ENCODE data around the gene SPATS2L.

DNA sequence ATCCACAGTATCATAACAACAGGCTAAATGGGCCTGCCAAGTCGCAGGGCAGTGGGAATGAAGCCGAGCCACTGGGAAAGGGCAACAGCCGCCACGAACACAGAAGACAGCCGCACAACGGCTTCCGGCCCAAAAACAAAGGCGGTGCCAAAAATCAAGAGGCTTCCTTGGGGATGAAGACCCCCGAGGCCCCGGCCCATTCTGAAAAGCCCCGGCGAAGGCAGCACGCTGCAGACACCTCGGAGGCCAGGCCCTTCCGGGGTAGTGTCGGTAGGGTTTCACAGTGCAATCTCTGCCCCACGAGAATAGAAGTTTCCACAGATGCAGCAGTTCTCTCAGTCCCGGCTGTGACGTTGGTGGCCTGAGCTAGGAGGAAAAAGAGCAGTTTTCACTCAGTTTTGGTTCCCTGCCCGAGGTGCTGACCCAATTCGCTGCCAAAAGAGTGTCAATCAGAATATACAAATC is 171.2 kb downstream of the SPATS2L start:
- TF ChIP-seq EZH2phosphoT487 (IDR thresholded peaks at IDR 0.05; ENCODE audit: borderline replicate concordance, low read length) = no peak
- TF ChIP-seq, protein P1, sequence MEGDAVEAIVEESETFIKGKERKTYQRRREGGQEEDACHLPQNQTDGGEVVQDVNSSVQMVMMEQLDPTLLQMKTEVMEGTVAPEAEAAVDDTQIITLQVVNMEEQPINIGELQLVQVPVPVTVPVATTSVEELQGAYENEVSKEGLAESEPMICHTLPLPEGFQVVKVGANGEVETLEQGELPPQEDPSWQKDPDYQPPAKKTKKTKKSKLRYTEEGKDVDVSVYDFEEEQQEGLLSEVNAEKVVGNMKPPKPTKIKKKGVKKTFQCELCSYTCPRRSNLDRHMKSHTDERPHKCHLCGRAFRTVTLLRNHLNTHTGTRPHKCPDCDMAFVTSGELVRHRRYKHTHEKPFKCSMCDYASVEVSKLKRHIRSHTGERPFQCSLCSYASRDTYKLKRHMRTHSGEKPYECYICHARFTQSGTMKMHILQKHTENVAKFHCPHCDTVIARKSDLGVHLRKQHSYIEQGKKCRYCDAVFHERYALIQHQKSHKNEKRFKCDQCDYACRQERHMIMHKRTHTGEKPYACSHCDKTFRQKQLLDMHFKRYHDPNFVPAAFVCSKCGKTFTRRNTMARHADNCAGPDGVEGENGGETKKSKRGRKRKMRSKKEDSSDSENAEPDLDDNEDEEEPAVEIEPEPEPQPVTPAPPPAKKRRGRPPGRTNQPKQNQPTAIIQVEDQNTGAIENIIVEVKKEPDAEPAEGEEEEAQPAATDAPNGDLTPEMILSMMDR (IDR thresholded peaks at IDR 0.05; ENCODE audit: low read depth, low read length, poor library complexity, severe bottlenecking) = no peak
